ENCODE results near the gene TBC1D12. TPM values are rescaled to one million over a fixed set of nuclear protein-coding genes. Genes with fewer than 3 reads are reported as not detected.

TBC1D12 gene
- total and polyA plus RNA-seq, 9 donors, result 7.5 to 13.8 (median 11.1) TPM

DNA sequence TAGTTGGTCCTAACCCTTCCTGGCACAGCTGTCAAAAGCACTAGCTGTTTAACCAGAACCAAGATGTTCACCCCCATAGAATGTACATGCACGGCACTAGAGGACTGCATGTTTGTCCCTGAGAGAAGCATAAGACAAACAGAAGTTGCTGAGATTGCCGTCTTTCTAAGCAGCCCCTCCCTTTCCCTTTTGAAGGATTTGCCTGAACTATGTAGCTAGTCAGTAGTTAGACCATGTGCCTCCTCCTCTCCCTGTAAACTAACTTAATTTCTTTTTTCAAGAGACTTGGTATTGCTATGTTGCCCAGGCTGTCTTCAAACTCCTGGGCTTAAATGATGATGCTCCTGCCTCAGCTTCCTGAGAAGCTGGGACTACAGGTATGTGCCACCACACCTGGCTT, 40.7 kb downstream of the TBC1D12 start:
- Histone ChIP-seq H3K4me1 (ENCODE audit: control insufficient read depth, insufficient read depth, low read length) (no peaks in the 10 kb centered on the region), H3K27me3 (ENCODE audit: control insufficient read depth, insufficient read depth, low read length) (no peaks in the 10 kb centered on the region), H3K27ac (ENCODE audit: low read length) (no peak overlapping the region), H3K36me3 (ENCODE audit: control insufficient read depth, insufficient read depth, low read length) (no peaks in the 10 kb centered on the region), H3K9me3 (replicated peaks; ENCODE audit: control insufficient read depth, low read depth, low read length) (peaks cover 4% of the 10 kb centered on the region), H3K4me3 (ENCODE audit: low read length) (no peak overlapping the region)
- no peak for DNase-seq
- WGBS (ENCODE audit: insufficient coverage), result no CpG with 5 or more reads among the region's 2 CpGs

DNA sequence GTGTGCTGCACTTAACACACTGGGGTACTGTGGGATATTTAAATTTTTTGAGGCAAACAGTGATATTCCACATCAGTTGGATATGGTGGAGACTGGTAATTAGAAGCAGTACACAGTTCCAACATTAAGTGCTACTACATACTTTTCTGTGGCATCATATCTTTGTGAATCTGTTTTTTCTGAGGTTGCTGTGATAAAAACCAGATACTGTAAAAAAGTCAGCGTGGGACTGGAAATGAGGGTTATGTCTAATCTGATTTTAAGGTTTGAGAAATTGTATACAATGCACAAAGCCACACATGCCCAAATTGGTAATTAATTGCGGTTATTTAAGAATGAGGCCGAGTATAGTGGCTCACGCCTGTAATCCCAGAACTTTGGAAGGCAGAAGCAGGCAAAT, 41.2 kb downstream of the TBC1D12 start:
- Histone ChIP-seq H3K4me1 (ENCODE audit: control insufficient read depth, insufficient read depth, low read length) (no peaks in the 10 kb centered on the region), H3K9me3 (replicated peaks; ENCODE audit: control insufficient read depth, low read depth, low read length) (no peaks in the 10 kb centered on the region), H3K4me3 (ENCODE audit: low read length) (no peak overlapping the region), H3K27me3 (ENCODE audit: control insufficient read depth, insufficient read depth, low read length) (no peaks in the 10 kb centered on the region), H3K36me3 (ENCODE audit: control insufficient read depth, insufficient read depth, low read length) (no peaks in the 10 kb centered on the region), H3K27ac (ENCODE audit: low read length) (no peak overlapping the region)
- no peak for DNase-seq
- 100% methylated on average over 2 of the region's 4 CpGs for WGBS (ENCODE audit: insufficient coverage)

DNA sequence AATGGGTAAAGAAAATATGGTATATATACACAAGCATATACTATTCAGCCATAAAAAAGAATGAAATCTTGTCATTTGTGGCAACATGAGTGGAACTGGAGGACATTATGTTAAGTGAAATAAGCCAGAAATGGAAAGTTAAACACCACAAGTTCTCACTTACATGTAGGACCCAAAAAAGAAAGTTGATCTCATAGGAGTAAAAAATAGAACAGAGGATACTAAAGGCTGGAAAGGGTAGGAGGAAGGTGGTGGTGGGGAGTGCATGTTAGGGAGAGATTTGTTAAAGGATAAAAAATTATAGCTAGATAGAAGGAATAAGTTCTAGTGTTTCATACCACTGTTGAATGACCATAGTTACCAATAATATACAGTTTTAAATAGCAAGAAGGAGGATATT, 48.4 kb downstream of the TBC1D12 start:
- Histone ChIP-seq H3K27me3 (ENCODE audit: control insufficient read depth, insufficient read depth, low read length) (no peaks in the 10 kb centered on the region), H3K4me1 (ENCODE audit: control insufficient read depth, insufficient read depth, low read length) (no peaks in the 10 kb centered on the region), H3K4me3 (ENCODE audit: low read length) (no peak overlapping the region), H3K9me3 (replicated peaks; ENCODE audit: control insufficient read depth, low read depth, low read length) (peaks cover 12% of the 10 kb centered on the region), H3K36me3 (ENCODE audit: control insufficient read depth, insufficient read depth, low read length) (no peaks in the 10 kb centered on the region), H3K27ac (ENCODE audit: low read length) (no peak overlapping the region)
- no peak for DNase-seq

DNA sequence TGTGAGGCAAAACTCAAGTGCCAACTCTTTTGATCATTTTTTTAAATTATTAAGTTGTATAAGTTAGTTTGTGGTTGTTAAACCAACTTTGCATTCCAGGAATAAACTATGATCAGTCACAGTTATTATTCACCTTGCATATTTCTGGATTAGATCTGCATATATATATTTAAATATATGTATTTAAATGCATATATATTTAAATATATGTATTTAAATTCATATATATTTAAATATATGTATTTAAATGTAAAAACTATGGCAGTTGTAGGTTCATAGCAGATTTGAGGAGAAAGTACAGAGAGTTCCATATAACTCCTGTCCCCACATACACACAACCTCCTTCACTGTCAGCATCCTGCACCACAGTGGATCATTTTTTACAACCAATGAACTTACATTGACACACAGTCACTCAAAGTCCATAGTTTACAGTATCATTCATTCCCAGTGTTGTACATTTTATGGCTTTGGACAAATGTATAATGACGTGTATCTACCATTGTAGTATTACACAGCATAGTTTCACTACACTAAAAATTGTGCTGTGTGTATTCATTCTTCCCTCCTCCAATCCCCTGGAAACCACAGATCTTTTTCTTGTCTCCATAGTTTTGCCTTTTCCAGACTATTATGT, 49.7 kb downstream of the TBC1D12 start:
- no peak overlapping the region for H3K27ac ChIP-seq (ENCODE audit: low read length)
- peaks cover 12% of the 10 kb centered on the region for H3K9me3 ChIP-seq (replicated peaks; ENCODE audit: control insufficient read depth, low read depth, low read length)
- no peaks in the 10 kb centered on the region for H3K36me3 ChIP-seq (ENCODE audit: control insufficient read depth, insufficient read depth, low read length)
- DNase-seq, result no peak
- H3K4me3 ChIP-seq (ENCODE audit: low read length), result no peak overlapping the region
- WGBS (ENCODE audit: insufficient coverage), result no CpG with 5 or more reads among the region's 1 CpG
- no peaks in the 10 kb centered on the region for H3K27me3 ChIP-seq (ENCODE audit: control insufficient read depth, insufficient read depth, low read length)
- H3K4me1 ChIP-seq (ENCODE audit: control insufficient read depth, insufficient read depth, low read length), result no peaks in the 10 kb centered on the region

DNA sequence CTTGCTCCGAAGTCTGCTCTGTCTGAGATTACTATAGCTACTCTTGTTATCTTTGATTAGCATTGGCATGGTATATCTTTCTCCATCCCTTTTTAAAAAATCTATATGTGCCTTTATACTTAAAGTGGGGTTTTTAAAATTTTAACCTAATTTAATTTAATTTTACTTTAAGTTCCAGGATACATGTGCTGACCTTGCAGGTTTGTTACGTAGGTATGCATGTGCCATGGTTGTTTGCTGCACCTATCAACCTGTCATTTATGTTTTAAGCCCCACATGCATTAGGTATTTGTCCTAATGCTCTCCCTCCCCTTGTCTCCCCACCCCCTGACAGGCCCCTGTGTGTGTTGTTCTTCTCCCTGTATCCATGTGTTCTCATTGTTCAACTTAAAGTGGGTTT, 54.6 kb downstream of the TBC1D12 start:
- no peaks in the 10 kb centered on the region for H3K4me1 ChIP-seq (ENCODE audit: control insufficient read depth, insufficient read depth, low read length)
- no peak overlapping the region for H3K27ac ChIP-seq (ENCODE audit: low read length)
- no peak overlapping the region for H3K4me3 ChIP-seq (ENCODE audit: low read length)
- no peaks in the 10 kb centered on the region for H3K27me3 ChIP-seq (ENCODE audit: control insufficient read depth, insufficient read depth, low read length)
- no peaks in the 10 kb centered on the region for H3K36me3 ChIP-seq (ENCODE audit: control insufficient read depth, insufficient read depth, low read length)
- no peak for DNase-seq
- H3K9me3 ChIP-seq (replicated peaks; ENCODE audit: control insufficient read depth, low read depth, low read length), result peaks cover 23% of the 10 kb centered on the region
- no CpG with 5 or more reads among the region's 2 CpGs for WGBS (ENCODE audit: insufficient coverage)

DNA sequence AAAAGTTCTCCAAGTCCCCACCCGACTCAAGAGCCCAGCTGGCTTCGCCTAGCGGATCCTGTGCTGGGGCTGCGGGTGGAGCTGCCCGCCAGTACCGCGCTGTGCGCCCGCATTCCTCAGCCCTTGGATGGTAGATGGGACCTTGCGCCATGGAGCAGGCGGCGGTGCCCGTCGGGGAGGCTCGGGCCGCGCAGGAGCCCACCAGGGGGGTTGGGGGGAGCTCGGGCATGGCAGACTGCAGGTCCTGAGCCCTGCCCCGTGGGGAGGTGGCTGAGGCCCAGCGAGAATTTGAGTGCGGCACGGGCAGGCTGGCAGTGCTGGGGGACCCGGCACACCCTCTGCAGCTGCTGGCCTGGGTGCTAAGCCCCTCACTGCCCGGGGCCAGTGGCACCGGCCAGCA, 57.0 kb downstream of the TBC1D12 start:
- 98% methylated on average over 25 of the region's 25 CpGs for WGBS (ENCODE audit: insufficient coverage)
- no peak for DNase-seq
- H3K9me3 ChIP-seq (replicated peaks; ENCODE audit: control insufficient read depth, low read depth, low read length), result peaks cover 24% of the 10 kb centered on the region
- H3K27ac ChIP-seq (ENCODE audit: low read length), result no peak overlapping the region
- H3K27me3 ChIP-seq (ENCODE audit: control insufficient read depth, insufficient read depth, low read length), result no peaks in the 10 kb centered on the region
- H3K4me3 ChIP-seq (ENCODE audit: low read length), result no peak overlapping the region
- no peaks in the 10 kb centered on the region for H3K4me1 ChIP-seq (ENCODE audit: control insufficient read depth, insufficient read depth, low read length)
- H3K36me3 ChIP-seq (ENCODE audit: control insufficient read depth, insufficient read depth, low read length), result no peaks in the 10 kb centered on the region

DNA sequence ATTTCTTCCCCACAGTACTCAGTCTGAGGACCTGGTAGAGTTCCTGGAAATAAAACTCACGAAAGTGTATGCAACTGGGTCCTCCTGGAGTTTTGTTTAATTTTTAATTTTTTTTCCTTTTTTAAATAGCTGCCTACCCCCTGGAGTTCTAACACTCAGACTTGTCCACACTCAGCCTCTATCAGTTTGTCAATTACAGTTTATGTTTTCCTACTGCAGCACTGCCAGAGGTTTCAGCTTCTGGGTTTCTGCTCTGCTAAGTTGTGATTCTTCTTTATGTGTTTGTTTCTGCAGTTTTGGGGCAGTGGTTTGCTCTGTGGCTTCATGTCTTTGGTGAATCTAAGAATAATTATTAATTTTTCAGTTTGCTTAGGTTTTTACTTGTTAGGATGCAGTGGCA, 59.2 kb downstream of the TBC1D12 start:
- DNase-seq, result no peak
- peaks cover 21% of the 10 kb centered on the region for H3K9me3 ChIP-seq (replicated peaks; ENCODE audit: control insufficient read depth, low read depth, low read length)
- no peak overlapping the region for H3K4me3 ChIP-seq (ENCODE audit: low read length)
- WGBS (ENCODE audit: insufficient coverage), result no CpG with 5 or more reads among the region's 1 CpG
- H3K4me1 ChIP-seq (ENCODE audit: control insufficient read depth, insufficient read depth, low read length), result no peaks in the 10 kb centered on the region
- no peaks in the 10 kb centered on the region for H3K36me3 ChIP-seq (ENCODE audit: control insufficient read depth, insufficient read depth, low read length)
- no peaks in the 10 kb centered on the region for H3K27me3 ChIP-seq (ENCODE audit: control insufficient read depth, insufficient read depth, low read length)
- H3K27ac ChIP-seq (ENCODE audit: low read length), result no peak overlapping the region

DNA sequence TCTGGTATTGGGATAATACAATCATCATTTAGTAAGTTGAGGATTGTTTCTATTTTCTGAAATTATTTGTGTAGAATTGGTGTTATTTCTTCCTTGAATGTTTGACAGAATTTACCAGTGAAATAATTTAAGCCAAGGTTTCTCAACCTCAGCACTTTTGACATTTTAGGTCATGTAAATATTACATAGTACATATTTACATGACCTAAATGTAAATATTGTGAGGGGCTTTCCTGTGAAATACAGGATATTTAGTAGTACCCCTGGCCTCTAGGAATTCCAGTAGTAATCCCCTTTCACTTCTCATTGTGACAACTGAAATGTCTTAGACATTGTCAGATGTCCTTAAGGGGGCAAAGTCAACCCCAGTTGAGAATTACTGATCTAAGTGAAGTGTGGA, 59.8 kb downstream of the TBC1D12 start:
- Histone ChIP-seq H3K27me3 (ENCODE audit: control insufficient read depth, insufficient read depth, low read length) (no peaks in the 10 kb centered on the region), H3K27ac (ENCODE audit: low read length) (no peak overlapping the region)

DNA sequence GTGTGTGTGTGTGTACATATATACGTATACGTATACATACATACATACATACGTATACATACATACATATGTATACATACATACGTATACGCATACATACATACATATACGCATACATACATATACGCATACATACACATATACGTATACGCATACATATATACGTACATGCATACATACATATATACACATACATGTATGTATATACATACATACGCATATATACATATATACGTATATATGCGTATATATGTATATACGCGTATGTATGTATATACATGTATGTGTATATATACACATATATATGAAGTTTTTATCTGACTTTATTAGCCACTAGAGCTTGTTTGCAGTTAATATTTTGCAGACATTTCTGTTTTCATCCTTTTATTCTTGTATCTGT, 63.3 kb downstream of the TBC1D12 start:
- no CpG with 5 or more reads among the region's 15 CpGs for WGBS (ENCODE audit: insufficient coverage)
- H3K9me3 ChIP-seq (replicated peaks; ENCODE audit: control insufficient read depth, low read depth, low read length), result peaks cover 13% of the 10 kb centered on the region

More for the DNA sequence above, 59.8 kb downstream of the TBC1D12 start:
- no peaks in the 10 kb centered on the region for H3K36me3 ChIP-seq (ENCODE audit: control insufficient read depth, insufficient read depth, low read length)
- H3K4me3 ChIP-seq (ENCODE audit: low read length), result no peak overlapping the region
- DNase-seq, result no peak
- peaks cover 21% of the 10 kb centered on the region for H3K9me3 ChIP-seq (replicated peaks; ENCODE audit: control insufficient read depth, low read depth, low read length)
- no peaks in the 10 kb centered on the region for H3K4me1 ChIP-seq (ENCODE audit: control insufficient read depth, insufficient read depth, low read length)

DNA sequence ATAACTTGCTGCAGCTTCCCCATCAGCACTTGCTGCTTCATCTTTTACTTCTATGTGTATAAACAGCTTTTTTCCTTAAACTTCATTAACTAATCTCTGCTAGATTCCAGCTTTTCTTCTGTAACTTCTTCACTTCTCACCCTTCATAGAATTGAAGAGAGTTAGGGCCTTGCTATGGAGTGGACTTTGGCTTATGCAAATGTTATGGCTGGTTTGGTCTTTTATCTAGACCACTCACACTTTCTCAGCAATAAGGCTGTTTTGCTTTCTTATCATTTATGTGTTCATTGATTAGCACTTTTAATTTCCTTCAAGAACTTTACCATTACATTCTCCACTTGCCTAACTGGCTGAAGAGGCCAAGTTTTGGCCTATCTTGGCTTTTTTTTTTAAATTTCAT, 79.1 kb downstream of the TBC1D12 start:
- Histone ChIP-seq H3K4me1 (ENCODE audit: control insufficient read depth, insufficient read depth, low read length) (no peaks in the 10 kb centered on the region), H3K4me3 (ENCODE audit: low read length) (no peak overlapping the region), H3K27me3 (ENCODE audit: control insufficient read depth, insufficient read depth, low read length) (no peaks in the 10 kb centered on the region), H3K36me3 (ENCODE audit: control insufficient read depth, insufficient read depth, low read length) (no peaks in the 10 kb centered on the region), H3K27ac (ENCODE audit: low read length) (no peak overlapping the region), H3K9me3 (replicated peaks; ENCODE audit: control insufficient read depth, low read depth, low read length) (peaks cover 5% of the 10 kb centered on the region)
- DNase-seq, result no peak

More for the DNA sequence above, 63.3 kb downstream of the TBC1D12 start:
- no peak overlapping the region for H3K4me3 ChIP-seq (ENCODE audit: low read length)
- H3K27me3 ChIP-seq (ENCODE audit: control insufficient read depth, insufficient read depth, low read length), result no peaks in the 10 kb centered on the region
- no peaks in the 10 kb centered on the region for H3K36me3 ChIP-seq (ENCODE audit: control insufficient read depth, insufficient read depth, low read length)
- H3K27ac ChIP-seq (ENCODE audit: low read length), result no peak overlapping the region
- H3K4me1 ChIP-seq (ENCODE audit: control insufficient read depth, insufficient read depth, low read length), result no peaks in the 10 kb centered on the region
- no peak for DNase-seq

DNA sequence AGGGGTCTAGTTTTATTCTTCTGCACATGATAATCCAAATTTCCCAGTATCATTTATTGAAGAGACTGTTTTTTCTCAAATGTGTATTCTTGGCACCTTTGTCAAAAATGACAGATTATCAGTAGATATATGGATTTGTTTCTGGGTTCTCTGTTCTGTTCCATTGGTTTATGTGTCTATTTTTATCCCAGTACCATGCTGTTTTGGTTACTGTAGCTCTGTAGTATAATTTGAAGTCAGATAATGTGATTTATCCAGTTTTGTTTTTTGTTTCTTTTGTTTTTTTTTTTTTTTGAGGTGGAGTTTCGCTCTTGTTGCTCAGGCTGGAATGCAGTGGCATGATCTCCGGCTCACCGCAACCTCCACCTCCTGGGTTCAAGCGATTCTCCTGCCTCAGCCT, 81.6 kb downstream of the TBC1D12 start:
- H3K4me1 ChIP-seq (ENCODE audit: control insufficient read depth, insufficient read depth, low read length), result no peaks in the 10 kb centered on the region
- H3K9me3 ChIP-seq (replicated peaks; ENCODE audit: control insufficient read depth, low read depth, low read length), result peaks cover 5% of the 10 kb centered on the region
- no peaks in the 10 kb centered on the region for H3K36me3 ChIP-seq (ENCODE audit: control insufficient read depth, insufficient read depth, low read length)
- no peak overlapping the region for H3K27ac ChIP-seq (ENCODE audit: low read length)
- no peaks in the 10 kb centered on the region for H3K27me3 ChIP-seq (ENCODE audit: control insufficient read depth, insufficient read depth, low read length)
- H3K4me3 ChIP-seq (ENCODE audit: low read length), result no peak overlapping the region
- no peak for DNase-seq
- no CpG with 5 or more reads among the region's 4 CpGs for WGBS (ENCODE audit: insufficient coverage)
